ENCODE measurements around the gene SLC38A9.

The SLC38A9 gene

GRCh38 chr5:55692106-55692417, 20.1 kb downstream of the SLC38A9 start:
- peak overlapping the region; percentile 60 for H3K27ac ChIP-seq
- TF ChIP-seq CTCF (conservative IDR thresholded peaks at IDR 0.05), result peak; percentile 19; the same call in 1 of the 2 replicates

GRCh38 chr5:55691265-55692105, 20.6 kb downstream of the SLC38A9 start:
- H3K27ac ChIP-seq, result peak overlapping the region; percentile 60
- peak; percentile 67 for TF ChIP-seq CTCF (conservative IDR thresholded peaks at IDR 0.05)

- TF ChIP-seq CTCF (conservative IDR thresholded peaks at IDR 0.05), result no peak
- peak overlapping the region; percentile 59 for H3K27ac ChIP-seq
Observed at GRCh38 chr5:55682071-55682470, 30.1 kb downstream of the SLC38A9 start.

- TF ChIP-seq CTCF (conservative IDR thresholded peaks at IDR 0.05), result no peak
- peak overlapping the region; percentile 59 for H3K27ac ChIP-seq
Observed at GRCh38 chr5:55681301-55681700, 30.8 kb downstream of the SLC38A9 start.

GRCh38 chr5:55680353-55680752, 31.8 kb downstream of the SLC38A9 start:
- no peak for TF ChIP-seq CTCF (conservative IDR thresholded peaks at IDR 0.05)
- H3K27ac ChIP-seq, result peak overlapping the region; percentile 59; the same call in 1 of the 2 replicates

GRCh38 chr5:55679556-55679955, 32.6 kb downstream of the SLC38A9 start:
- no peak for TF ChIP-seq CTCF (conservative IDR thresholded peaks at IDR 0.05)
- no peak overlapping the region for H3K27ac ChIP-seq

GRCh38 chr5:55675119-55675518, 37.0 kb downstream of the SLC38A9 start:
- no peak overlapping the region for H3K27ac ChIP-seq
- no peak for TF ChIP-seq CTCF (conservative IDR thresholded peaks at IDR 0.05)
